NCI-H146 treated with DMSO at 0.1 percent for 48 hours (cell line): ENCODE measurements around the gene NCS1.

Experiments used
- DNase-seq: peaks from one replicate; lab custom pipeline; 2025; ENCODE audit not compliant: unreplicated experiment; lab: John Stamatoyannopoulos, UW

Gene NCS1

GRCh38 chr9:130193103-130193502 is 20.9 kb downstream of the NCS1 start:
- no peak for DNase-seq

DNA sequence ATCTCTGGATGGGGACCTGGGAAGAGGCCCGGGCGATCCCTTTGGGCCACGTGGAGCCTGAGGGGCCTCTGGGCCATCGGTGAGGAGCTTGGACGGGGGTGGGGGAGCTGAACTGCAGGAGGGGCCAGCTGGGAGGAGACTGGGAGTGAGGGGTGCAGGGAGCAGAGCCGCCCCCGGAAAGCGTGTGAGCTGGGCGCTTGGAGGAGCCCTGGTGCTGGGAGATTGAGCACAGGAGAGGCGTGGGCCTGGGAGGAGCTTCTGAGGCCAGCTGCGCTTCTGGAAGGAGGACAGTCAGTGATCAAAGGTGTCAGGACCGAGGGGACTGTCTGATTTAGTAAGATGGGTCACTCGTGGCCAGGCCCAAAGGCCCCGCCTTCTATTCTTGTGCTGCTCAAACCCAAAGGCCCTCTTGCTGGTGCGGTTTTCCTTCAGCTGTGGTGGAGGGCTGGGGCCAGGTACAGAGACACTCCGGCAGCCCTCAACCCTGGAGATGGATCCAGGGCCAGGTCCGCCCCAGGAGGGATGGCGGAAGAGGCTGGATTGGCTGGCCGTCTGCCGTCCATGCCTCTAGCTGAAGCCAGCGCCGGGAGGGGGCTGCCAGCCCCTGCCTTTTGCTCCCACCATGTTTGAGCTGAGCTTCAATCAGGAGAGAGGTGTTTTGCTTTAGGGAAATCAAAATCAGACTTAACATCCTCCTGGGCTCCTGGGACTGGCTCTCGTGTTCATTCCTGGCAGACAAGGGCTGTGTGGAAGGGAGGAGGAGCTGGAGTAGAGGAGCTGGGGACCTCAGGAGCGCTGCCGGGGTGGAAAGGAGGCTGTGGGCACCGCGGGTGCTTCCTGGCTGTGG is 21.6 kb downstream of the NCS1 start:
- no peak for DNase-seq

DNA sequence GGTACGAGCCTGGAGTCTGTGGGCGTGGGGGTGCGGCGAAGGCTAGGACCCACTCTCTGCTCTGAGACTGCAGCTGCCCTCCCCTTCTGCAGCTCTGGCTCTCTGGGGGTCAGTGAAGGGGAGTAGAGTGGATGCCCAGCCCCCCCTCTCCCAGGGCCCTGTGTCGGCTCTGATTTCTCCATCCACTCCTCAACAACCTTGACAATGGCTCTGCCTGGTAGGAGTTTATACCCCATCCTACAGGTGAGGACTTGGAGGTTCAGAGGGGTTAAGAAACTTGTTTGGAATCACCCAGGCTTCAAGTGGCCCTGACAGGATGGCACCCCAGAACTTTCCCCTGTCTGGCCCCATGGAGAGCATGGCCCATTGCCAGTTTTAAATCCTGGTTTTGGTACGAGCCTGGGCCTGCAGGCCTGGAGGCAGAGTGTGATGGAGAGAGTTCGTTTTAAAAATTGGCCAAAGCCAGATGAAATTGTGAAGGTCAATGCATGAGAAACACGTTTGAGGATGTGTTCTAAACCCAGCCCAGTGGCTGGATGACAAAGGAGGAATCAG is 22.3 kb downstream of the NCS1 start:
- no peak for DNase-seq

GRCh38 chr9:130195638-130196037 is 23.4 kb downstream of the NCS1 start:
- no peak for DNase-seq

DNA sequence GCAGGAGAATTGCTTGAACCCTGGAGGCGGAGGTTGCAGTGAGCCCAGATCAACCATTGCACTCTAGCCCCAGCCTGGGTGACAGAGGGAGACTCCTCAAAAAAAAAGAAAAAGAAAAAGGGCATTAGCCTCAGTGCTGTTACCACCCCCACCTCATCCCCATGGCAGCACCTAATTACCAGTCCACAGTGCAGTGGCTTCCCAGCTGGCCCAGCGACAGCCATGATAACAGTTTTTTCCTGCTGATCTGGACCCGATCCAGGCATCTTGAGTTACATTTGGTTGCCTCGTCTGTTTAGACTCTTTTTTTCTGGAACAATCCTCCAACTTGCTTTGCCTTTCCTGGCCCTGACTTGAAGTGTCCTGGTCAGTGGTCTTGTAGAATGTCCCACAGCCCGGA is 24.4 kb downstream of the NCS1 start:
- peak; percentile 27 for DNase-seq

GRCh38 chr9:130197386-130197785 is 25.2 kb downstream of the NCS1 start:
- DNase-seq: no peak

DNA sequence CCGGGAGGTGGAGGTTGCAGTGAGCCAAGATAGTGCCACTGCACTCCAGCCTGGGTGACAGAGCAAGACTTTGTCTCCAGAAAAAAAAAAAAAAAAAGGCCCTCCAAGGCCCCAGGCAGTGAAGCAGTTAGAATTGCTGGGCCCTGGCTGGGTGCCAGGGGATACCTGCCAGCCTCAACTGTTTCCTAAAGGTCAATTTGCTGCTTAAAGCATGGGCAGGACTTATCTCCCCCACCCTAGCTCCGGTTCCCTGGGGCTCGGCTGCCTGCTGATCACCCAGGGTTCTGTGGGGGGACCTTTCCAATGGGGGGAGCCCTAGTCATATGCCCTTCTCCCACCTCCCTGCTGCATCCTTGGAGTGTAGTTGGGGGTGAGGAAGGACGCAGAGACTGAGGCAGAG is 25.7 kb downstream of the NCS1 start:
- no peak for DNase-seq

DNA sequence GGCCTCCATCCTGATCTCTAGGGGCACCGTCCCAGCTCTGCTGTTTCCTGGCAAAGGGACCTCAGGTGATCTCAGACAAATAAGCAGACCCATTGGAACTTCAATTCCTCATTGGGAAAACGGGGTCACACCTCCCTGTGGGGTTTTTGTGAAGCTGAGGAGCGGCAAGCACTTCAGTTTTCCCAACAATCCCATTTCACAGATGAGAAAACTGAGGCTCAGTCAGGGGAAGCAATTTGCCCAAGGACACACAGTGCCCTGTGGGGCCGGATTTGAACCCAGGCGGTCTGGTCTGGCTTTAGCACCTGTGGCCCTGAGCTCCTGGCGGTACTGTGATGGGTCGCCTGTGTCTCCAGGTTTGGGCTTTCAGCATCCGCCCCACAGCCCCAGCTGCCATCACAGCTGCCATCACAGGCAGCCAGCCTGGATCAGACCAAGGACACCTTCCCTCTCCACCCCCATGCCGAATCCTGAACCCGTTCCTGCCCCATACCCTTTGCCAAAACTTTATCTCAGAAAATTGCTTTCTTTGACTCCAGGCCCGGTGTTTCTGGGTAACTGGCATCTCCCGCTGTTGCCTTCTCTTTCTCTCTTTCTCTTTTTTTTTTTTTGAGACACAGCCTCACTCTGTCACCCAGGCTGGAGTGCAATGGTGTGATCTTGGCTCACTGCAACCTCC is 26.4 kb downstream of the NCS1 start:
- DNase-seq: no peak

DNA sequence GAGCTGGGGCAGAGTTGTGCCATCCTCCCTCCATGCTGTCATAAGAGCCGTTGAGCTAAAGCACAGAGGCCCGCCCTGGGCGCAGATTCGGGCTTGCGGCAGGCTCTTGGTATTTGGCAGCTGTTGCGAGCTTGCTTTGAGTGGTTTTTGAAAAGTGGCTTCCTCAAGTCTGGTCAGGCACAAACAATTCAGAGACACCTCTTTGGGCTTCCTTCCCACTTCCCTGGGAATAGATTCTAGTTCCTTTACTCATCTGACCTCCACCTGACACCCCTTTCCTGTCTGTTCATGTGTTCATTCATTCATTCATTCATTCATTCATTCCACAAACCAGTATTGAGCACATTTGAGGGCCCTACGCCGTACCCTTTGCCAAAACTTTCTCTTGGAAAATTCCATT is 27.4 kb downstream of the NCS1 start:
- DNase-seq: no peak

DNA sequence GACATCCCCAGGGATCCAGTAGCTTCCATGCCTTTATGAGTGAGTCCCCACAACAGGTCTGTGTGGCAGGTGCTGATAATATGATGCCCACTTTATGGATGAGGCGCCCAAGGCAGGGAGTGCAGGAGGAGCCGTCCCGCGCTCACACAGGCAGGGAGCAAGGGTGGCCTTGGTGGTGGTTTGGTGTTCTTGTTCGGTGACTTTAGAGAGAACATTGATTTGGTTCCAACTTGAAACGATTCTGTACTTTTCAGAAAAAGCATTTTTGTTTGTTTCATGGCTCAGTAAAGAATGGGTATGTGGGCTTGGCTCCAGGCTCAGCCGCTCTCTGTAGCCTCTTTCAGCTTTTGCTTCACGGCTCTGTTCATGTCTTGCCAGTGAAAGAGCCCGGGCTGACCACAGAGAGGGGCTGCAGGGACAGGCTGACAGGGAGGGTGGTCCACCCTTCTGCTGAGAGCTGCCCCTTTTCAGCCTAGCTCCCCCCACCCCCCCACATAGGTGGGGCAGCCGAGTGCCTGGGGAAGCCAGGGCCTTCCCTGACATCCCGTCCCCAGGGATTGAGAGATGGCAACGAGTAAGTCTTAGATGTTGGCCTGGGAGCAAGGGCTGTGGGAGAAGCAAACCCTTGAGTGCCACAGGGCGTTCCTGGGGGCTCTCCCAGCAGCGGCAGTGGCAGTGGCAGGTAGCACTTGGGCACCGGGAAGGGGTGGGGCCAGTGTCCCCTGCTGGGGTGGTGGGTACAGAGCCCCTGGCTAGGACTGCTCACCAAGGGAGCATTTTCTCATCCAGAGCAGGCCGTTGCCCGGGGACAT is 28.0 kb downstream of the NCS1 start:
- no peak for DNase-seq

GRCh38 chr9:130201399-130201873 is 29.2 kb downstream of the NCS1 start:
- no peak for DNase-seq

DNA sequence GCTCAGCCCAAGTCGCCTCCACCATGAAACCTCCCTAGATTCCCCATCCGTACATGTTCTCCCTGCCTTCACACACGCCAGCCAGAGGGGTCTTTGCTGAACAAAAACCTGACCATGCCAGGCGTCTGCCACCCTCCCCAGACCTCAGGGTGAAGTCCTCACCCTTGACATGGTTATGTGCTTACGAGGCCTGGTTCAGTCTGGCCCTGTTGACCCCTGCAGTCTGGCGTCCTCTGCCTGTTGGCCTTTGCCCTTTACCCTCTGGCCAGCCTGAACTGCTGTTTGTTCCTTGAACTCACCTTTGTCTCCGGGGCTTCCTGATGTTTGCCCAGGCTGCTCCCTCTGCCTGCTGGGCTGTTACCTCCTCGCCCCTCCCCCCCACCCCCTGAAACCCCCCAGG is 29.8 kb downstream of the NCS1 start:
- no peak for DNase-seq

DNA sequence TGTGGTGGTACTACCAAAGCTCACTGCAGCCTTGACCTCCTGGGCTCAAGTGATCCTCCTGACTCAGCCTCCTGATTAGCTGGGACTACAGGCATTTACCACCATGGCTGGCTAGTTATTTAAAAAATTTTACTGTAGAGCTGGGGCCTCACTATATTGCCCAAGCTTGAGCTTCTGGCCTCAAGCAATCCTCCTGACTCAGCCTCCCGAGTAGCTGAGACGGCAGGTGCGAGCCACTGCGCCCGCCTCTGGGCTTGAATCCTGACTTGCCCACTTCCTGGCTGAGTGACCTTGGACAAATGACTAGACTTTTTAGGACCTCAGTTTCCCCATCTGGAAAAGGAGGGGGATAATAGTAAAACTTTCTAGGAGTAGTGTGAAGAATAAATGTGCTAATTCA is 32.1 kb downstream of the NCS1 start:
- DNase-seq: no peak

GRCh38 chr9:130204959-130205358 is 32.8 kb downstream of the NCS1 start:
- no peak for DNase-seq

DNA sequence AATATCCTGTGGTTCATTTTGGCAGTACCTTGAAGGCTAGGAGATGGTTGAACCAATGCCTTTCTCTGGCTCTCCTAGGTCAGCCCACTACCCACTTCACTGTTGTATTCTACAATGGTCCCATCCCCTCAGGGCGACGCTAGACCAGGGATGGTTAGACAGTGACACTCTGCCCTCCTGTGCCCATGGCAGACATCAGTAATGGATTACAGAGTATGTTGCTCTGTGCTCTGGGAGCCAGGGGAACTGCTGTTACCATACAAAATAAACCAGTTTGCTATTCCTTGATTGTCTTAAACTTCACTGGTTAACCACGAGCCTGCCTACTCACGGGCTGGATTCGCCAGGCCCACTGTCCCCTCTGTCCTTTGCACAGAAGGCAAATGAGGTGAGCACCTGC is 33.7 kb downstream of the NCS1 start:
- DNase-seq: no peak

GRCh38 chr9:130206579-130206978 is 34.4 kb downstream of the NCS1 start:
- no peak for DNase-seq

- no peak for DNase-seq
These were observed 35.2 kb downstream of the NCS1 start for GRCh38 chr9:130207241-130207992.

- peak; percentile 83 for DNase-seq
These were observed 36.6 kb downstream of the NCS1 start for GRCh38 chr9:130208600-130209347.

- no peak for DNase-seq
These were observed 37.2 kb downstream of the NCS1 start for GRCh38 chr9:130209422-130209821.
